ENCODE results near the gene TBC1D16. TPM values are rescaled to one million over a fixed set of nuclear protein-coding genes. Genes with fewer than 3 reads are reported as not detected.

The TBC1D16 gene
- total RNA-seq, 1 donor from 2014 or later = 21.2 TPM

DNA sequence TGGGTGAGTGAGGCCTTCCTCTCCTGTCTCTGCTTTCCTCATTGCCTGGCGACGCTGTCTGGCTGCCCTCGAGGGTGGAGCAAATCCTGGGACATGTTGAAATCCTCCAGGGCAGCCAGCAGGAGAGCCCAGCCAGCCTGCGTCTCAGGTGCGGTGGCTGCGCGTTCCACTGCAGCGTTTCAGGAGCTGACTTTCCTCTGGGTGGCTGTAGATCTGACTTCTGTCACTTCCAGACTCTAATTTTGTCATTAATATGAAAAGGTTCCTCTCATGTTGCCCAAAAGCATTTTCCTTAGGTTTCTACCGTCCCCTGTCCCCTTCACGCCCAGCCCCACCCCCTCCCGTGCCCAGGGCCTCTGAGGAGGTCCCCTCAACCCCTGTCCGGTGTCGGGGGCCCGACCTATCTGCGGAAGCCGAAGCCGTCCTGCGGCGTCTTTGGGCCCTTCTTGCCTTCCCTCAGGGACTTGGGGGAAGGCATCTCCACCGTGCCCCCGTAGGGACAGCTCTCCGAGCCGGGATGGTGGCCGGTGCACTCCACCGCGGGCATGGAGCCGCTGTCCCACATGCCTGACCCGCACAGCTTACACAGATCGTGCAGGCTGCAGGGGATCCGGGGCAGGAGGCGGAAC is 95.1 kb downstream of the TBC1D16 start:
- H3K4me3 ChIP-seq = no peak overlapping the region
- no peaks in the 10 kb centered on the region for H3K27me3 ChIP-seq
- H3K27ac Mint-ChIP-seq = no peak overlapping the region
- TF ChIP-seq EZH2 (IDR thresholded peaks at IDR 0.05) (no peak), EZH2phosphoT487 (IDR thresholded peaks at IDR 0.05) (no peak), CTCF (IDR thresholded peaks at IDR 0.05) (no peak)
- H3K9ac ChIP-seq = no peak overlapping the region
- H3K27ac ChIP-seq = no peak overlapping the region
- H3K4me1 ChIP-seq = peaks cover 11% of the 10 kb centered on the region
- peaks cover 7% of the 10 kb centered on the region for H3K27me3 Mint-ChIP-seq (ENCODE audit: insufficient read depth, low read depth)
- no peaks in the 10 kb centered on the region for H3K9me3 Mint-ChIP-seq
- no peaks in the 10 kb centered on the region for H3K9me3 ChIP-seq (ENCODE audit: low read depth)
- no peak overlapping the region for H3K4me2 ChIP-seq
- H3K36me3 Mint-ChIP-seq = peaks cover 37% of the 10 kb centered on the region
- H3K36me3 ChIP-seq = no peaks in the 10 kb centered on the region
- no peaks in the 10 kb centered on the region for H3F3A ChIP-seq (ENCODE audit: low read depth)
- no peak for DNase-seq (ENCODE audit: low spot score)
- H3K4me1 Mint-ChIP-seq = peaks cover 47% of the 10 kb centered on the region
- H3K79me2 ChIP-seq (ENCODE audit: low read depth) = no peaks in the 10 kb centered on the region
- H2AFZ ChIP-seq (replicated peaks) = no peak overlapping the region
- peaks cover 18% of the 10 kb centered on the region for H4K20me1 ChIP-seq (ENCODE audit: low read depth)
- no peak overlapping the region for H3K4me3 Mint-ChIP-seq

DNA sequence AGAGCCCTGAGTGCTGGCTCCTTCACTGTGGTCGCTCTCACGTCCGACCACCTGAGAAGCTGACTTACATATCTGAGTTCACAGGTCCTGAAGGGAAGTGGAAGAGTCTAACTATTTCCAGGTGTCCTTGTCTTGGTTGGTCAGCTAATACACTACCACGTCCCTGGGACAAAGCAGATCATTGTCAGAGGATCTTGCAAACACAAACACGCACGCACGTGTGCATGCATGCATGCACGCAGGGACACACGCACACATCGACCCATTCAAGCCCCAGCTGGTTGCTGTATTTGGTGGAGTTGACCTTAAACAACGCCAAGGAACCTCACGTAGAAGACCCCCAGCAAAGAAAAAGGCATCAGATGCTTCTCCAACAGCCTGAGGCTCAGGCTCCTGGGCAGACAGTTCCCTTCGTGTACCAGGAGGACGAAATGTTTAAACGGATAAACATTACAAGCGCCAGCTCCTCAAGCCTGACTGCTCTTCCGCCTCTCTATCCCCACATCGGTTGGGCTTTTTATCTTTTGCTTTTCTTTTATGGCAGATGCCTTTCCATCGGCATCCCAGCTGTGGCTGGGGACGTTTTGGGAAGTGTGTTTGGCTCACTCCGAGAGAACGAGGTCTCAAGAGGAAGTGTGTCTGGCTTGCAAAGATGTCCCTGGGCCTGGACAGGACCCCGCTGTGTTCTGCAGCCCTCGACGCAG is 95.8 kb downstream of the TBC1D16 start:
- Mint-ChIP-seq H3K27ac (peak overlapping the region; percentile 39), H3K27me3 (ENCODE audit: insufficient read depth, low read depth) (peaks cover 7% of the 10 kb centered on the region), H3K4me1 (peaks cover 50% of the 10 kb centered on the region), H3K9me3 (no peaks in the 10 kb centered on the region), H3K4me3 (no peak overlapping the region), H3K36me3 (peaks cover 35% of the 10 kb centered on the region)
- no peak overlapping the region for H3K9ac ChIP-seq
- H3K4me2 ChIP-seq = no peak overlapping the region
- TF ChIP-seq EZH2phosphoT487 (IDR thresholded peaks at IDR 0.05) (no peak), CTCF (IDR thresholded peaks at IDR 0.05) (no peak), EZH2 (IDR thresholded peaks at IDR 0.05) (no peak)
- H3K27ac ChIP-seq = no peak overlapping the region
- H3K79me2 ChIP-seq (ENCODE audit: low read depth) = no peaks in the 10 kb centered on the region
- H3K4me3 ChIP-seq = no peak overlapping the region
- H3K36me3 ChIP-seq = no peaks in the 10 kb centered on the region
- no peak for DNase-seq (ENCODE audit: low spot score)
- H4K20me1 ChIP-seq (ENCODE audit: low read depth) = peaks cover 18% of the 10 kb centered on the region
- peaks cover 11% of the 10 kb centered on the region for H3K4me1 ChIP-seq
- H3K27me3 ChIP-seq = no peaks in the 10 kb centered on the region
- H3K9me3 ChIP-seq (ENCODE audit: low read depth) = no peaks in the 10 kb centered on the region
- H3F3A ChIP-seq (ENCODE audit: low read depth) = no peaks in the 10 kb centered on the region
- H2AFZ ChIP-seq (replicated peaks) = no peak overlapping the region

DNA sequence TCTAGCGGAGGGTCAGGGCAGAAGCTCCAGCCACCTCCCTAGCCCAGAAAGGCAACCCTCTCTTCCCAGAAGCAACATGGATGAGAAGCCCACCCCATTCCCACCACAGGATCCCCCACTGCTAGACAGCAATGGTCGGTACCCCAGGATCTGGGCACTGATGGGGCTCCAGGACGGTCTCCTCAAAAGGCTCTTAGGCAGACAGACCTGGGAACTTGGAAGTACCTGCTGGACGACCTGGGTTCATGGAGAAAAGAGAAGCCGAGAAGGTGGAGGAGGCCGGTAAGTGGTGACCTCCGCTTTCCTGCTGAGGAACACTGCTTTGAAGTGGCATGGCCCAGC is 96.6 kb downstream of the TBC1D16 start:
- Histone ChIP-seq H3K9ac (no peak overlapping the region), H3K36me3 (no peaks in the 10 kb centered on the region), H3K79me2 (ENCODE audit: low read depth) (no peaks in the 10 kb centered on the region), H3K4me3 (no peak overlapping the region), H3K9me3 (ENCODE audit: low read depth) (no peaks in the 10 kb centered on the region), H4K20me1 (ENCODE audit: low read depth) (peaks cover 18% of the 10 kb centered on the region), H3K4me1 (peaks cover 11% of the 10 kb centered on the region), H3F3A (ENCODE audit: low read depth) (no peaks in the 10 kb centered on the region), H3K27me3 (no peaks in the 10 kb centered on the region), H3K27ac (no peak overlapping the region), H3K4me2 (no peak overlapping the region), H2AFZ (replicated peaks) (no peak overlapping the region)
- H3K4me1 Mint-ChIP-seq = peaks cover 47% of the 10 kb centered on the region
- TF ChIP-seq EZH2 (IDR thresholded peaks at IDR 0.05) = no peak
- H3K9me3 Mint-ChIP-seq = no peaks in the 10 kb centered on the region
- H3K27me3 Mint-ChIP-seq (ENCODE audit: insufficient read depth, low read depth) = peaks cover 7% of the 10 kb centered on the region
- H3K4me3 Mint-ChIP-seq = no peak overlapping the region
- no peak for DNase-seq (ENCODE audit: low spot score)
- H3K27ac Mint-ChIP-seq = no peak overlapping the region
- H3K36me3 Mint-ChIP-seq = peaks cover 30% of the 10 kb centered on the region
